Esophagus mucosa (tissue), 1 donor: Measurements from ENCODE around the gene PTPRN2. TPM values are rescaled to one million over a fixed set of nuclear protein-coding genes. Genes with fewer than 3 reads are reported as not detected.

Experiments
- ATAC-seq: fragments of 200-7000 bp; cut with Tn5 transposase; one replicate; pipeline ENCODE4 v1.9.1; 2020
- total RNA-seq: library from RNA; stranded (reverse); gene quantifications from one replicate; pipeline ENCODE4 v1.2.4, GENCODE V29; 2023
- donor health status: DM: yes; HTN: yes; CAD: no.

Gene PTPRN2
- total RNA-seq, 1 donor from 2014 or later: 0.44 TPM

DNA sequence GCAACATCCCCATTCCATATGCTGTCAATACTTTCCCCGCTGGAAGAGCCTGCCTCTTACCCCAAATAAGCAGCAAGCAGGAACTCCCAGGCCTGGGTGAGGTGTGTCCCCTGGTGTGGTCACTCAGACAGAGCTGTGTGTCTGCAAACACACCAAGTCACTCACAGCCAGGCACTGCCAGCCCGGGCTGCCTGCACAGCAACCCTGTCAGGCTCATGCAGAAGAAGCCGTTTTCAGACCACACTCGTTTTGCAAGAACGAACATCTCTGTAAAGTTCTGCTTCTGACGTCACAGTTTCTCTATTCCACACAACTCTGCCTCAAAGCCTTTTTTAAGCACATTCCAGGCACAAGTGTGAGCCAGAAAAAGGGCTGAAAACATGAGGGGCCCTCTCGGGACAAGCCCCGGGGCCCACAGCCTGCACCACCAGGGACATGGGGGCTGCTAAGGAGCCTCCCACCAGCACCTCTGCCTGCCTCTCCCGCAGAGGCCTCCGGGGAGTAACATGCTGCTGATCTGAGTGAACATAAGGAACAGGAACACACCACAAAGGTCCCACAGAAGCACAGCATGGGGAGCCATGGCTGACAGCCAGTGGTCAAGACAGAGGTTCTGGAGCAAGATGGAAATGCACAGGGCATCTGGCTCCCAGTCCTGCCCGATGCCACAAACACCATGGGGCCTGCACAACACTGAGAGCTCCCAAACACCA lies 11.4 kb downstream of the PTPRN2 start:
- no peak for ATAC-seq

DNA sequence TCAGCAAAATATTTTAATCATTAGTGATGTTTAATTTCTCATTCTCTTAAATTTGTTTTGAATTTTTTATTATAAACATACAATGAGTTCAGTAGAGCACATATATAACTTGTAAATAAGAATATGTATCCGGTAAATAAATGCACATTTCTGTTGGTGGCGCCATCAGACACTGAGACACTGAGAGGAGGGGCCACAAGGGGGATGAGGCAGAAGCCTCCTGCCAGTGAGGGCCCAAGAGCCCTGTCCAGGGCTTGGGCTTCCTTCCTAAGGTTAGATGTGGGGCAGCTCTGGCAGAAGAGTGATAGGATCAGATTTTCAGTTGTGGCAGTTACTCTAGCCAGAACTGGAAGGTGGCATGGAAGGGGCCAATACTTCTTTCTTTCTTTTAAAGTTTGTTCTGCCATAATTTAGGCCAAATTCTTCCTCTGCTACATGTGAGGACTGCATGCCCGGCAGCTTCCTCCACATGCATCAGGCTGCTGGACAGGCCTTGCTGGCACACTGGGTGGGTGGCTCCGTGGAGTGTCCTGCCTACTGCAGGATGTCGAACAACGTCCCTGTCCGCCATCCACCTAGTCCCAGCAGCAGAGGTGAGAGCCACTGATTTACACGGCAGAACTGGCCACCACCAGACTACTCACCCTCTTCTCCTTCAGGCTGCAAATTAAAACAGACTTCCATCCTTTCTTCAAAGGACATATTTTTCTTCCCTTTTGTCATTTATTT lies 13.2 kb downstream of the PTPRN2 start:
- no peak for ATAC-seq

DNA sequence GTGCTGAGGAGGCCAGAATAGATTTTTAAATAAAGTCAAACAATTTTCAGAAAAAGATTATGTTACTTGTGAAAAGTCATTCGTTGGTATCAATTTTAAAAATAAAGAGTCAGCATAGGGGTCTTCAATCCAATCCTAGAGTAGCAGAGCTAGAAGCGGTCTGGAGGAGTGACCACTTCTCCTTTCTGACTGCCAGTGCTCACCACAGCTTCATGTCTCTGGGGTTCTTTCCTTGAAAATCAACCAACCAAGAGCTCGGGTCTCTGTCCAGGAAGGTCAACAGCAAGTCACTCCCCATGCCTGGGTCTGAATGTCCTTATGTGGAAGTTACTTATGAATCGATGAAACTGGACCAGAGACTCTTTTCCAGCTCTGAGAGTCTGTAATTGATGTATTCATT lies 14.3 kb downstream of the PTPRN2 start:
- ATAC-seq: no peak

DNA sequence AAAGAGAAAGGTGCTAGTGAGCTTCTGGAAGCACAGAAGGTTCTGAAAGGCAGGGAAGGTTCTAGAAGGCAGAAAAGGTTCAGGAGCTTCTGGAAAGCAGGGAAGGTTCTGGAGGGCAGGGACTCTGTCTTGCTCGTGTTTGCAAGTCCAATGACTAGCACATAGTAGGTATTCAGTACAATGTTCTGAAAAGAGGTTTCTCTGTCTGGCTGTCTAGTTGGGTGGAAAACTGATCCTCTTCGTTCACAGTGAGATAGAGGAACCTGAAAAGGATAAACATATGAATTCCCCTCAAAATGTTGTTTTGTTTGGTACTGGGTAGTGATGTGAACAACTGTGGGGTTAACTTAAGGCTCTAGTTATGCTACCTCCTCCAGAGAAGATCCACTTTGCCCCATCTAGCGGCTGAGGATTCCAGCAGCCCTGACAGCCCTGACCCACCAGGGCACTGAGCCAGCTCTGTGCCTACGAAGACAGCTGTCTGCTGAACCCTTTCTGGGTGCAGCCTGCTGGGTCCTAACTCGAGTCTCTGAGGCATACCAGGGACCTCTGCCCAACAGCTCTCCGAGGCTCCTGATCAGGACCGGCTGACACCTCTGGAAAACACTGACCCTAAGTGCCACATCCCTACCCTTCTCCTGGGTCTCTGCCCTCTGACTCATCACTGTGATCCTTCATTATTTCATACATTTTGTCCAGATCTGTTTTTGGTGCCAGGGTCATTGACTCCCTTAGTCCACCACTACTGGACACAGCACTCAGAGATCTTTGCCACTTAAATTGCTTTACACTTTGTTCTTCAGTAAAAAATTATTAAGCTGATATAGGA lies 15.4 kb downstream of the PTPRN2 start:
- no peak for ATAC-seq

DNA sequence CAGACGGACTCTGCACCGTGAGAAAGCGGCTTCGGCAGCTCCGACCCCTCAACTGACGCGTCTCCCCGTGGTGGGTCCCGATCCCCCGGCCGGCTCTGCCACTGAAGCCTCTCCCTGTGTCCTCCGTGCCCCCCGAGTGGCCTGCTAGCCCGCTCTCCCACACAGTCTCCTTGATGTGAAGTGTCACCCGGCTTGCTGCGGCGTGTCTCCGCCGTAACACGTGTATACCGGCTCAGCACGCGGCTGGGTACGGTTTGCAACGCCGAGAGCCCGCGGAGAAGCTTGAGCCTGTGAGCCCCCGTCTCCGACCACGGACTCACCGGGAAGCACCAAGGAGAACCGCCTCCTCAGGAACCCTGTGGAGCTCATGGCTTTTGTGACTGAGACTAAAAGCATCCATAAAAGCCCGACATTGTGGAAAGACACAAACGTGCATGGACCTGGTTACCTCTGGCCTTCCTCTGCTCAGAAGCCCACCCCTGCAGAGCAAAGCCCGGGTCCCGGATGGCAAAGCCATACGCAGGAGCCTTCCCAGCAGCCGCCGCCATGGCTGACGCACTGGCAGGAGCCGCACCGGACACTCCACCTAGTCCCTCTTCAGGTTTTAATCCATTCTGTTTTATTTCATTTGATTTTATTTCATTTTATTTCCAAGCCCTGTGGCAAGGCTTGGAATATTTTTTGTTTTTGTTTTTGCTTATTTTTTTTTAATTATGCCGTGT lies 17.0 kb downstream of the PTPRN2 start:
- no peak for ATAC-seq

DNA sequence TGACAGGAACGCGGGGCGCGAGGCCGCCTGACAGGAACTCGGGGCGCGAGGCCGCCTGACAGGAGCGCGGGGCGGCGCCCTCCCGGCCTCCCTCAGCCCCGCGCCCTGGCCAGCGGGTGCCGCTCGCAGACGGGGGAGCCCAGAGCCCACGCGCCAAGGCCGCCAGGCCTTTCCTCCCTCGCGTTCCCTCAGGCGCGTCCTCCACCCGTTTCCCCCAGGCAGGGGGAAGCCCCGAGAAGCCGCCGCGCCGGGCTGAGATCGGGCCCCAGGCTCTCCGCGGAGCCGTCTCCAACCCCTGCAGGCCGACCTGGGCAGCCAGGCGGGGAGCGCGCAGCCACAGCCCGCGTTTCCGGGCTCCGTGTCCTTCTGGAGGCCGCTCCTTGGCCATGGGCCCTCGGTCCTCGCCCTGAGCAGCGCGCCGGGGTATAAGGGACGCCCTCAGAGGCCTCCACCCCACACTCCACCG lies 17.7 kb downstream of the PTPRN2 start:
- ATAC-seq: no peak

- ATAC-seq: no peak
Measured at GRCh38 chr7:158568974-158569857, 18.4 kb downstream of the PTPRN2 start.

DNA sequence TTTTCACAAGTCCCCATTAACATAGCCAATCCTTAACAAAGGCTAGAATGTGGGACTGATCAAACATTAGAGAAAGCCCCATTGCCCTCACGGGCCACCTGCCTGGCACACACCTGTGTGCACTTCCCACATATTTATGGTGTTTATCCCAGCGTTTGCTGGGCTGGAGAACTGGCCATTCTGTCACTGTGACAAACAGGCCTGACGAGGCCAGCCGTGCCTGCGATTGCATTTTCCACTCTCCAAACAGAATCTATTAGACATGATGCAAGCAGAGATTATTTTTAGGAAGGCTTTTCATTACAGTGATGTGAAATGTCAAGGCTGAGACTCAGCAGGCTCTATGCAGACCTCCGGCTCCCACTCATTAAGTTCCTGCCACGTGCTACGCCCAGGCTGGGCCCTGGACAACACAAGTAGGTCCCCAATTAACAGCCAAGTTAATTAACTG lies 20.4 kb downstream of the PTPRN2 start:
- no peak for ATAC-seq

DNA sequence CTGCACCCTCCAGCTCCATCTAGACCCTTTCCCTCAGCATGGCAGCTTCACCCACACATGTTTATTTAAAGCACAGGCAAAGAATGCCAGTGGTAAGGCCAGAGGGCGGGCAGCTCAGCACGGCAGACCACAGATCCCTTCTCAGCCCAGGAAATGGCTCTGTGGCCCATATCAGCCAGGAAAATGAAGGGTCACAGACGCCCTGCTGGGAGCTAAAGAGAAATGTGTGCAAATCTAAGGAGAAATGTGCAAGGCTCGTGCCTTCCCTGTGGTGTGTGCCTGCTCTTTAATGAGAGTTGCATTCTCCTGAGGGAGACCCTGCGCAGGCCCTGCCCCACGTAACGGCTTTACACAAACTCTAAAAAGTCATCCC lies 23.0 kb downstream of the PTPRN2 start:
- no peak for ATAC-seq

DNA sequence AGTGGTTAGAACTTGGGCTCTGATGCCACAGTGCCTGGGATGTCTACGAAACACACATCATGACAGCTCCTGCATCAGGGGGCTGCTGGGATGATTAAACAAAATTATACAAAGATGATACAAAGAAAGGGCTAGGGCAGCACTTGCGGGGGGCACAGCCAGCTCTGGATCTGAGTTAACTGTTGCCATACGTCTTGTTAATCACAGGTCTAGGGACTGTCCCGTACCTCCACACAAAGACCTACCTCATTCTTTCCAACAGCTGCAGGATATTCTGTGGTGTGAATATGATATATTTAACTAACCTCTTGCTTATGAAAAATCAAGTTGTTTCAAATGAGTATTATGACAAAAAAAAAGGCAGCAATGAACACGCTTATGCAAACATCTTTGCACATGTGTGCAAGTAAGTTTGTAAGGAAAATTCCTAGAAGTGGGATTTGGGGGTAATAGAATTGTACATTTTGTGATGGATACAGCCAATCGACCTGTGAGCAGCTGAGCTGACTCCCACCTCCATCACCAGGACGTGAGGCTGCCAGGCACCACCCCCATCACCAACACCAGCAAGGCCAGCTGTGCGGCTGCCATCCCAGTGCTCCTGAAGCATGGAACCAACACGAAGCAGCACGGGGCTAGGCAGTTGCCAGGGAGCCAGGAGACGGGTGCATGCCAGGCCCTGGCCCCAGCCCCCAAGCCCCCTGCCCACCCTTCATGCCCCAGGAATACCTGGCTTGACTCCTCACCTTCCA lies 23.5 kb downstream of the PTPRN2 start:
- no peak for ATAC-seq

DNA sequence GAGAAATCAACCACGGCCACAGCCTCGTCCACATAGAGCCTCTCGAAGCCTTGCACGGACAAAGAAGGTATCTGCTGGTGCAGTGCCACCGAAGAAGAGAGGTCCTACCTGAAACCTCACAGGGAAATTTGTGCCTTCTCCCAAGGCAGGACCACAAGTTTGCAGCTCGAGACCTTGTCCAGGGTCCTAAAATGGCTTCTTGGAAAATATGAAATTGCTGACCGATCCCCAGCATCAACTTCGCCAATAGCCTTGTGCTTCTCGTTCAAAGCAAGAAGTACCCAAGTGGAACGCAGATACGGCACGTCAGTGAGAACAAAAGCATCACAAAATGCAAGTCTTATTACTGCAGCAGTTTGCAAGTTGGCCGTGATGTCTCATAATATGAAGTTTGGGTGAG lies 24.6 kb downstream of the PTPRN2 start:
- ATAC-seq: no peak

DNA sequence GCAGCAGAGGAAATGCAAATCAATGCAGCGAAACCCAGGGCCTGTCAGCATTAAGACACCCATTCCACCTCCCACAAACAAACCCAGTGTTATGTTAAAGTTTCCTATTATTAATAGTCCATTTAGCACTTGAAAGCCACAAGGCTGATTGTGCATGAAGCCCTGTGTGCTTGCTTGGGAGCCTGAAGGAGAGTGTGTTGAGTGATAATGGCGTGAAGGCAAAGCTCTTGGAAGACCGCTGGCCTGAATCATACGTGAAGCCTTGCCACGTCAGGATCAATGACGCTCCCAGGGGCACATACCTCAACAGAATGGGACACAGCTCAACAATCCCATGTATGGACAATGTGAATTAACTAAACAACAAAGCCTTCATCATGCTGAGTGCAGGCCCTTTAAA lies 25.1 kb downstream of the PTPRN2 start:
- ATAC-seq: no peak

DNA sequence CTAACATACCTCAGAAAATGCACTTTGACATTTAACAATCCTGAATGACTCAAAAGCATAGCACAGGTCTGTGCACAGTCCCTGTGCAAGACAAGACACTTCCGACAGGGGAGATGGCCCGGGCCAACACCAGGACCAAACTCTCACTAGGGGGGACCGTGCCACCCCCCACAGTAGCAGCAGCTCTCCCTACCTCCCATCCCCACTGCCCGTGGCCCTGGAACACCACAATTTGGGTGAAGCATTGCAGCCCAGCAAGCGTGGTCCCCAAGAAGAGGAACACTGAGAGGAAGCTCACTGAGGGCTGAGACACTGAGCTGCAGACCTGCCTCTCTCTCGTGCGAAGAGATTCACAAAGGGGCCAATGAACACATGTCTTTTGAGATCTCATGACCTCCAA lies 26.0 kb downstream of the PTPRN2 start:
- no peak for ATAC-seq

- ATAC-seq: no peak
Measured at GRCh38 chr7:158560386-158560785, 27.2 kb downstream of the PTPRN2 start.

DNA sequence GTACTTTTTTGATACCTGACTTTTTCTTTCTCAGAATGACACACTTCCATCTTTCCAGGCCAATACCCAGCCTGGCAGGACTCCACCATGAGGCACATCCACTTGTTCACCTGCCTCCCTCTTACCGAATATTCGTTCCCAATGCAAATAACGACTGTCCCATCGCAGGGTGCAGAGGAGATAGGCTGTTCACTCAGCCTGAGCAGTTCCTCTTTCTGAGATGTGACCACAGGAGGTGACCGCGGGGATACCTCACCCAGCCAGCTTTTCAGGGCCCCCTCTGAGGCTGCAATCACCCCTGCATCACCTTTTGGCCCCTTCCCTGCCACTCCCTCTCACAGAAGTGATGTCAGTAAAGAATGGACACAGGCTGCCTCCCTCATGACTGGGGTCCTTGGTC lies 28.3 kb downstream of the PTPRN2 start:
- ATAC-seq: no peak

DNA sequence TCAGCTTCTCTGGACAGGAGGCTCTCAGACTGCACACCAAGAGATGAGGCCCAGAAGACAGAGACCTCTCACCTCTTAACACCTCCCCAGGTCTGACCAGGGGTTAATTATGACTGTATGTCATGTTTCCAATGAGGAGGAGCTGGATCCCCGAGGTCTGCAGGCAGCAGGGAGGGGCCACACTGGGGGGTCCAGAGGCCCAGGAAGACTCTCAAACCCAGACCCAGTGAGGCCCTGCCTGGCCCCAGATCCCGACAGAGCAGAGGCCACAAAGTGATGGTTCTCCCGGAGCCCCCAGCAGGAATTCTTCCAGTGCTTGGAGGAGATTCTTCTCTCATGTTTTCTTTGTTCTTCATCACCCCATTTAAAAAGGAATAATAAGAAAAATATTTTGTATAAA lies 28.8 kb downstream of the PTPRN2 start:
- ATAC-seq: no peak

DNA sequence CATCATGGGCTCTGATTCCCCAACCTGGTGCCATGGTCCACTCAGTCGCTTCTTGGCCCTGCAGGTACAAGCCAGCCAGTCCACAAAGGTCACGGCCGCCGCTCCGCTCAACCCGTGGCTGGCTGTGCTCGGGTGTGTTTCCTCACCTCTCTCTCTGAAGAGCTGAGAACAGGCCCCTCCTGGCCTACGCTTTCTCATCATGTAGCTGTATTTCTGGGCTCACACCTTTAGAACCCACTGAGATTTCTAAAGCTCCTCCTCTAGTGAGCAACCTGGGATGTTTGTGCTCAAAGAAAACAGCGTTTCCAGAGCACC lies 30.2 kb downstream of the PTPRN2 start:
- no peak for ATAC-seq

- ATAC-seq: peak; percentile 17
Measured at GRCh38 chr7:158556721-158557440, 30.7 kb downstream of the PTPRN2 start.

DNA sequence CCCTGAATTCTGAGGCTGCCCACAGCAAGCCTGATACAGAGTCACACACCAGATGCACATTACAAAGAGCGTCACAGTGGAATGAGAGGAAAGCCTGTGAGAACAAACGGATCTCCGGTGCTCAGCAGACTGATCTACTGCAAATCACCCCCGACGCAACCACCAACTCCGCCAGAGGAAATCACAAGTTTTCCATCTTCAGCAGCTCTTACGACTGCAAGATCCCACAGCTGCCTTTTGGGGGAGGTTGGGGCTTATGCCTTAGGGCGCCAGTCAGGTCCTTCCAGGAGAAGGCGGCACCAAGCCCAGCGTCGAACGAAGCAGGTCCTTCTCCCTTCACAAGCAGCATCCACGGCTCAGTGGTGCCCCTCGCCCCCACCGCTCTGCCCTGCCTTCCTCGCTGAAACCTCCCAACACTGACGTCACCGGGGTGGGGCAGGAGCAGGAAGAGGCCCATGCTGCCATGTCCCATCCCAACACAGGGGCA lies 32.5 kb downstream of the PTPRN2 start:
- ATAC-seq: no peak

DNA sequence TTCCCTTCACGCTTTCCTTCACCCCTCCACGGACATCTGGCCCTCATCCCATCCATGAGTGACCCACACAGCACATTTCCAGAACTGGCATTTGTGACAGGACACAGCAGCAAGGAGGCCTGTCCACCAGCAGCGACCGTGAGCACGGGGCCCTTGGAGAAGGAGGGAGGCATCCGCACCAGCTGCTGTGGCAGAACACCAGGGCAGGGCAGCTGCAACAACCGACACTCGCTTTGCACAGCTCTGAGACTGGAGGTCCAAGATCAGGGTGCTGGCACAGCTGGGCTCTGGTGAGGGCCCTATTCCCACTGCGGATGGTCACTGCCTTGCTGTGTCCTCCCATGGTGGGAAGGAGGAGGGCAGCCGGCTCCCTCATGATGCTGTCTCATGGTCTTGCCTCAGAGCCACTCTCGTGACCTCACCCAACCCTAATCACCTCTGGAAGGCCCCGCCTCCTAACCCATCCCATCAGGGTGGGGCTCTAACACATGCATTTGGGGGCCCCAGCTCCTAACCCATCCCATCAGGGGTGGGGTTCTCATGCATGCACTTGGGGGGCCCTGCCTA lies 36.7 kb downstream of the PTPRN2 start:
- ATAC-seq: no peak
